Mesendoderm (in vitro differentiated cells): Measurements from ENCODE around the gene FBH1.

Experiments
- DNase-seq: peaks from one replicate; pipeline ENCODE4 v3.0.0; 2013
- H2AK5ac ChIP-seq: 2 replicates; pipeline ENCODE4 v1.6.1; 2013; ENCODE audit warnings: low read length, inconsistent platforms
- H2BK120ac ChIP-seq: 2 replicates; pipeline ENCODE4 v1.6.1; 2013; ENCODE audit warnings: low read depth, mild to moderate bottlenecking, low read length, moderate library complexity, mixed read lengths
- H2BK15ac ChIP-seq: replicated peaks from 2 replicates; pipeline ENCODE4 v1.6.1; 2013; ENCODE audit warnings: low read depth, mild to moderate bottlenecking, moderate library complexity
- H2BK5ac ChIP-seq: 2 replicates; pipeline ENCODE4 v1.6.1; 2013; ENCODE audit warnings: low read length, inconsistent platforms
- H3K18ac ChIP-seq: 2 replicates; pipeline ENCODE4 v1.6.1; 2013; ENCODE audit warnings: mild to moderate bottlenecking, low read length, mixed read lengths
- H3K23ac ChIP-seq: one replicate; pipeline ENCODE4 v1.6.1; 2013; ENCODE audit warnings: low read length
- H3K27ac ChIP-seq: 2 replicates; pipeline ENCODE4 v1.5.1; 2013; ENCODE audit warnings: low read depth, mild to moderate bottlenecking, inconsistent platforms, low read length, moderate library complexity
- H3K27me3 ChIP-seq: 2 replicates; pipeline ENCODE4 v1.6.1; 2013; ENCODE audit warnings: low read length, control low read depth, mild to moderate bottlenecking, inconsistent platforms; ENCODE audit not compliant: insufficient read depth, poor library complexity
- H3K36me3 ChIP-seq: 2 replicates; pipeline ENCODE4 v1.6.1; 2013; ENCODE audit warnings: low read length, inconsistent platforms; ENCODE audit not compliant: control insufficient read depth, insufficient read depth
- H3K4ac ChIP-seq: one replicate; pipeline ENCODE4 v1.6.1; 2013; ENCODE audit warnings: low read depth, mild to moderate bottlenecking, low read length, moderate library complexity
- H3K4me1 ChIP-seq: 2 replicates; pipeline ENCODE4 v1.6.1; 2013; ENCODE audit warnings: low read depth, low read length, inconsistent platforms; ENCODE audit not compliant: control insufficient read depth
- H3K4me2 ChIP-seq: 2 replicates; pipeline ENCODE4 v1.6.1; 2013; ENCODE audit warnings: low read length
- H3K4me3 ChIP-seq: 2 replicates; pipeline ENCODE4 v1.5.1; 2013; ENCODE audit warnings: mild to moderate bottlenecking, low read length
- H3K56ac ChIP-seq: one replicate; pipeline ENCODE4 v1.6.1; 2013; ENCODE audit warnings: low read length
- H3K79me1 ChIP-seq: 2 replicates; pipeline ENCODE4 v1.6.1; 2013; ENCODE audit warnings: low read length, inconsistent platforms
- H3K79me2 ChIP-seq: 2 replicates; pipeline ENCODE4 v1.6.1; 2013; ENCODE audit warnings: mild to moderate bottlenecking, low read length; ENCODE audit not compliant: control insufficient read depth, insufficient read depth
- H3K9ac ChIP-seq: 2 replicates; pipeline ENCODE4 v1.6.1; 2013; ENCODE audit warnings: low read length, inconsistent platforms
- H4K5ac ChIP-seq: one replicate; pipeline ENCODE4 v1.6.1; 2013; ENCODE audit warnings: low read length
- H4K8ac ChIP-seq: one replicate; pipeline ENCODE4 v1.6.1; 2013; ENCODE audit warnings: low read depth, mild to moderate bottlenecking, control low read depth, low read length, moderate library complexity
- WGBS: extraction: QIAGEN DNeasy Blood & Tissue Kit; methylation state at CpG from one replicate; pipeline ENCODE4 v1.1.7; 2013; ENCODE audit warnings: low lambda C conversion rate, missing lambda C conversion rate; ENCODE audit not compliant: insufficient coverage; ENCODE audit errors: extremely low coverage; 5-methylcytosine and 5-hydroxymethylcytosine counted together

Gene FBH1

GRCh38 chr10:5938291-5938690 lies 48.2 kb downstream of the FBH1 start:
- no peaks in the 10 kb centered on the region for H3K27me3 ChIP-seq
- no peak overlapping the region for H4K5ac ChIP-seq
- H3K79me1 ChIP-seq = no peaks in the 10 kb centered on the region
- no peak overlapping the region for H2BK120ac ChIP-seq
- H2BK5ac ChIP-seq = no peak overlapping the region
- no peak overlapping the region for H3K27ac ChIP-seq
- no peaks in the 10 kb centered on the region for H3K4me1 ChIP-seq
- no CpG with 5 or more reads among the region's 12 CpGs for WGBS
- H3K18ac ChIP-seq = no peak overlapping the region
- no peak overlapping the region for H2AK5ac ChIP-seq
- peaks cover 4% of the 10 kb centered on the region for H3K36me3 ChIP-seq
- no peak overlapping the region for H3K23ac ChIP-seq
- no peak overlapping the region for H4K8ac ChIP-seq
- DNase-seq = no peak
- H3K79me2 ChIP-seq = no peaks in the 10 kb centered on the region
- H3K9ac ChIP-seq = no peak overlapping the region
- no peak overlapping the region for H2BK15ac ChIP-seq
- no peak overlapping the region for H3K56ac ChIP-seq
- no peak overlapping the region for H3K4me3 ChIP-seq
- H3K4me2 ChIP-seq = no peak overlapping the region
- no peak overlapping the region for H3K4ac ChIP-seq

DNA sequence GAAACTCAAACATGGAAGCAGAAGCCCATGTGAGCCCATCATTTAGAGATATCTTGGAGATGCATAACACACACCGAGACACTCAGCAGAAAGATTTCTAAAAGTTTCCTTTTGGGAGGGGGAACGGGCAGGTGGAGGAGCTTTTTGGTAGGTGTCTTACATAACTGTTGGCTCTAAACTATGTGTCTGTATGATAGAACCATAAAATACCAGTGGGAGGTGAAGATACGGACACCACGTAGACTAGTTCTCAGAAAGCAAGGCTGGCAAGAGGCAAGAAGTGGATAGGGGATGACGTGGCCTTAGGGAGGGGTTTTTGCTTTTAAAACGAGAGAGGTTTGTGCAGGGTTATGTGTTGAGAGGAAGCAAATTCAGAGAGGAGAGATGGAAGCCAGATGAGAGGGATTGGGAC lies 50.8 kb downstream of the FBH1 start:
- Histone ChIP-seq H2BK120ac (no peak overlapping the region), H3K4me1 (no peaks in the 10 kb centered on the region), H3K56ac (no peak overlapping the region), H3K79me1 (no peaks in the 10 kb centered on the region), H2BK5ac (no peak overlapping the region), H2BK15ac (no peak overlapping the region), H4K5ac (no peak overlapping the region), H3K36me3 (peaks cover 4% of the 10 kb centered on the region), H3K9ac (no peak overlapping the region), H3K4ac (no peak overlapping the region), H3K18ac (no peak overlapping the region), H3K79me2 (no peaks in the 10 kb centered on the region), H3K4me3 (no peak overlapping the region), H4K8ac (no peak overlapping the region), H3K23ac (no peak overlapping the region), H3K4me2 (no peak overlapping the region), H3K27ac (no peak overlapping the region), H2AK5ac (no peak overlapping the region), H3K27me3 (no peaks in the 10 kb centered on the region)
- WGBS = no CpG with 5 or more reads among the region's 6 CpGs
- DNase-seq = no peak

GRCh38 chr10:5941579-5941978 lies 51.5 kb downstream of the FBH1 start:
- H3K23ac ChIP-seq = no peak overlapping the region
- peaks cover under 1% of the 10 kb centered on the region for H3K36me3 ChIP-seq
- no peak overlapping the region for H2BK120ac ChIP-seq
- no CpG with 5 or more reads among the region's 7 CpGs for WGBS
- no peak overlapping the region for H3K4ac ChIP-seq
- H2AK5ac ChIP-seq = no peak overlapping the region
- no peaks in the 10 kb centered on the region for H3K27me3 ChIP-seq
- no peaks in the 10 kb centered on the region for H3K79me1 ChIP-seq
- DNase-seq = no peak
- no peak overlapping the region for H4K5ac ChIP-seq
- H3K4me3 ChIP-seq = no peak overlapping the region
- H3K56ac ChIP-seq = no peak overlapping the region
- no peak overlapping the region for H3K27ac ChIP-seq
- H3K4me1 ChIP-seq = no peaks in the 10 kb centered on the region
- no peak overlapping the region for H3K4me2 ChIP-seq
- no peak overlapping the region for H2BK5ac ChIP-seq
- no peaks in the 10 kb centered on the region for H3K79me2 ChIP-seq
- no peak overlapping the region for H3K18ac ChIP-seq
- H3K9ac ChIP-seq = no peak overlapping the region
- H2BK15ac ChIP-seq = no peak overlapping the region
- H4K8ac ChIP-seq = no peak overlapping the region

DNA sequence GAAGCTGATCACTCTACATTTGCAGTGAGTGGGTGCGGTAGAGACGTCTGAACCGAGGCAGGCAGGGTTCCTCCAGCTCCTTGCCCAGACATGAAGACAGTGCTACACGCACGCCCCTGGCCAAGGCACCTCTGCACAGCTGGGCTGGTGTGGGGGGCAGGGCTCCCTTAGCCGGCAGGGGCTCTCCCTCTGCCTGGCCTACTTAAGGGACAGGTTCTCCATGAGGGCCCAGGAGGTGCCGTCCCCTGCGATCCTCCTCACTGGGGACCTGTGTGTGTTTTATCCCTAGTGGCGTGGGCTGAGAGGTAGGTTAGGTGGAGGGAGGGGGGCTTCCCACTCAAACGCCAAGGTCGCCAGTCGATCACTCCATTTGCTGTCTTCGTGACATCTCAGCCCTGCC lies 52.0 kb downstream of the FBH1 start:
- Histone ChIP-seq H3K4ac (no peak overlapping the region), H3K27me3 (no peaks in the 10 kb centered on the region)

GRCh38 chr10:5942474-5942873 lies 52.4 kb downstream of the FBH1 start:
- Histone ChIP-seq H3K4me3 (no peak overlapping the region), H4K8ac (no peak overlapping the region), H3K4me1 (no peaks in the 10 kb centered on the region), H3K4ac (no peak overlapping the region), H3K4me2 (no peak overlapping the region), H3K23ac (no peak overlapping the region), H3K79me2 (no peaks in the 10 kb centered on the region), H3K9ac (no peak overlapping the region), H3K56ac (no peak overlapping the region), H2BK120ac (no peak overlapping the region), H3K79me1 (no peaks in the 10 kb centered on the region), H3K27ac (no peak overlapping the region), H2AK5ac (no peak overlapping the region), H2BK5ac (no peak overlapping the region), H3K27me3 (no peaks in the 10 kb centered on the region), H4K5ac (no peak overlapping the region), H3K18ac (no peak overlapping the region), H2BK15ac (no peak overlapping the region), H3K36me3 (no peaks in the 10 kb centered on the region)
- DNase-seq = no peak
- WGBS = no CpG with 5 or more reads among the region's 16 CpGs

More for the DNA sequence above, 52.0 kb downstream of the FBH1 start:
- Histone ChIP-seq H3K4me2 (no peak overlapping the region), H3K4me1 (no peaks in the 10 kb centered on the region), H4K8ac (no peak overlapping the region), H3K79me2 (no peaks in the 10 kb centered on the region), H3K56ac (no peak overlapping the region), H3K18ac (no peak overlapping the region), H2BK15ac (no peak overlapping the region), H2BK5ac (no peak overlapping the region), H3K4me3 (no peak overlapping the region), H3K79me1 (no peaks in the 10 kb centered on the region), H3K23ac (no peak overlapping the region), H3K27ac (no peak overlapping the region), H2BK120ac (no peak overlapping the region), H3K36me3 (no peaks in the 10 kb centered on the region), H3K9ac (no peak overlapping the region), H4K5ac (no peak overlapping the region), H2AK5ac (no peak overlapping the region)
- DNase-seq = no peak
- WGBS = no CpG with 5 or more reads among the region's 13 CpGs

- Histone ChIP-seq H3K4ac (no peak overlapping the region), H3K79me1 (no peaks in the 10 kb centered on the region), H2BK5ac (no peak overlapping the region), H4K8ac (no peak overlapping the region), H3K4me3 (no peak overlapping the region), H3K4me1 (no peaks in the 10 kb centered on the region), H3K23ac (no peak overlapping the region), H3K9ac (no peak overlapping the region), H3K56ac (no peak overlapping the region), H3K18ac (no peak overlapping the region), H3K27ac (no peak overlapping the region), H3K27me3 (no peaks in the 10 kb centered on the region), H3K79me2 (no peaks in the 10 kb centered on the region), H4K5ac (no peak overlapping the region), H2AK5ac (no peak overlapping the region), H3K4me2 (no peak overlapping the region), H2BK15ac (no peak overlapping the region), H2BK120ac (no peak overlapping the region), H3K36me3 (no peaks in the 10 kb centered on the region)
- no peak for DNase-seq
- WGBS = no CpG with 5 or more reads among the region's 15 CpGs
Observed at GRCh38 chr10:5943536-5943935, 53.5 kb downstream of the FBH1 start.
